Dedifferentiated amniotic fluid mesenchymal stem cell (primary cell): ENCODE results near the gene TMEM167B.
"Not testable (repeated sequence)": the region's sequence is repeated elsewhere in the genome, so short reads cannot be mapped to it uniquely, and the experiment has no call there.

Experiments used
- DNase-seq: peaks from one replicate; pipeline ENCODE4 v3.0.0-alpha.2; 2016; ENCODE audit errors: extremely low spot score

Gene TMEM167B

DNA sequence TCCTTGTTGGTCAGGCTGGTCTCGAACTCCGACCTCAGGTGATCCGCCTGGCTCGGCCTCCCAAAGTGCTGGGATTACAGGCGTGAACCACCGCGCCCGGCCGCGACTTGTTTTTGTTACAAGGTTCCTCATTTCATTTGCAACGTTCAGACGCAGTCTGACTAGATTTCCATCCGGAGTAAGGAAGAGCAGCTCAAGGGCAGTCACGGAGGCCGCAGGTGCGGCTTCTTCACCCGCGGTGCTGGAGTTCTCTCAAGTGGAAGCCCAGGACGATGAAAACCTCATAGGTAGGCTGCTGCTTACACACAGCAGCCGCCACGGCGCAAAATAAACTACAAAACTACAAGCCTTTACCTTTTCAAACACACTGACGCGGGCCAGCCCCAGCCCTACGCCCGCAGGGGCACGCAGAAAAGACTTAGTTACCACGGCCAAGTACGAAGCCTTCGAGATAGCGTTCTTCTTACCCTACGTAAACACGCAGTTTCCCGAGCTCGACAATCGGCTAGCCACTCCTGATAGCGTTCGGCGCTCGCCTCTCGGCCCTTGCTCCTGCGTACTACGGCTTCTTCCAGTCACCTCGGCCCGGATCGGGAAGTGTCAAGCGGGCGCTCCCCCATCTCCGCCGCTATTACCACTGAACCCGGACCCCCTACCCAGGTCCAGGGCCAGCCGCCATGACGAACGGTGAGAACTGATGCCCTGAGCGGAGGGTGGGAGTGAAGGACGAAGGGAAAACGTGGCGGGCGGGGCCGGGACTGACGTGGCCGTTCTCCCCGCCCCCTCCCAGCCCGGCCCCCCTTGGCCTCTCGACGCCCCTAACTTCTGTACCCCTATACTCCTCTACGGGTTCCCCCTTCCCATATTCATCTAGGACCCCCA is at the start of gene TMEM167B:
TSS of gene TMEM167B (plus strand) at position 569 of the 882 bp plus-strand sequence. CDS start at position 678, 109 bp downstream.
- DNase-seq, result peak; percentile 94

GRCh38 chr1:109040989-109041620 is 49.5 kb upstream of the TMEM167B start:
- DNase-seq, result peak; percentile 17

DNA sequence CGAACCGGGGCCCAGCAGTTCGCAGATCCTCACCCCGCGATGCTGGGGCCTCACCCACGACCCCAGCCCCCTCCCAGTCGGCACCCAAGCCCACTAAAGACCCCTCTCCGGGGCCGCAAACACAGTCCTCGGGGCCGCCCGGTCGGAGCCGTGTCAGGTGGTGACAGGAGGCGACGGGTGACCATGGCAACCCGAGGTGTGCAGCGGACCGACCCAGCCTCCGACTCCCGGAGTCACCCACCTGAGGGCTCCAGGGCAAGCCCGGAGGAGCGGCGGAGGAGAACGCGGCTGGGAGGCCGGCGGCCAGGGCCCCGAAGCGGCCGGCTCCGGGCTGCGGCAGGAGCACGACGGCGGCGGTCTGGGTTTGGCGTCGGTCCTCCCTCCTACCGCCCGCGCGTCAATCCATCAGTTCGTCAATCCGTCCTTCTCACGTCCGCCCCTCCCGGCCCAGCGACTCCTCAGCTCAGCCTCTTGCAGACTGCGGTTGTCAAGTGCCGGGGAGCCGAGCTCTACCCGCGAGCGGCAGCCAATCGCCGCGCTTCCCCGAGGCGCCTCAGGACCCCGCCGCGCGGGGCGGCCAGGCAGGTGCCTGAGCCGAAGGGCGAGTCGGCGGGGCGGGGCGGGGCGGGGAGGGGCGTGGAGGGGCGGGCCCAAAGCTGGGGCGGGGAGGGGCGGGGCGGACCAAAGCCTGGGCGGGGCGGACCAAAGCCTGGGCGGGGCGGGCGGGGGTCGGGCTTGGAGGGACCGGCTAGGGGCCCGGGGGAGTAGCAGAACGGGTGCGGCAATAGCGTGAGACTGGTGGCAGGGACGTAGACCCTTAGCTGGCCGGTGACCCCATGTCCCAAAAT is 48.7 kb upstream of the TMEM167B start, which contains the start of gene WDR47:
TSS of gene WDR47 (minus strand) at position 482 of the 848 bp plus-strand sequence. CDS start 18,590 bp downstream, outside the sequence.
- DNase-seq, result peak; percentile 92

GRCh38 chr1:109045595-109045994 is 45.0 kb upstream of the TMEM167B start:
- DNase-seq, result no peak

GRCh38 chr1:109046671-109047070 is 43.9 kb upstream of the TMEM167B start:
- no peak for DNase-seq

- DNase-seq, result no peak
Observed at GRCh38 chr1:109047339-109047738, 43.2 kb upstream of the TMEM167B start.

- DNase-seq, result no peak
Observed at GRCh38 chr1:109048335-109048734, 42.2 kb upstream of the TMEM167B start.

DNA sequence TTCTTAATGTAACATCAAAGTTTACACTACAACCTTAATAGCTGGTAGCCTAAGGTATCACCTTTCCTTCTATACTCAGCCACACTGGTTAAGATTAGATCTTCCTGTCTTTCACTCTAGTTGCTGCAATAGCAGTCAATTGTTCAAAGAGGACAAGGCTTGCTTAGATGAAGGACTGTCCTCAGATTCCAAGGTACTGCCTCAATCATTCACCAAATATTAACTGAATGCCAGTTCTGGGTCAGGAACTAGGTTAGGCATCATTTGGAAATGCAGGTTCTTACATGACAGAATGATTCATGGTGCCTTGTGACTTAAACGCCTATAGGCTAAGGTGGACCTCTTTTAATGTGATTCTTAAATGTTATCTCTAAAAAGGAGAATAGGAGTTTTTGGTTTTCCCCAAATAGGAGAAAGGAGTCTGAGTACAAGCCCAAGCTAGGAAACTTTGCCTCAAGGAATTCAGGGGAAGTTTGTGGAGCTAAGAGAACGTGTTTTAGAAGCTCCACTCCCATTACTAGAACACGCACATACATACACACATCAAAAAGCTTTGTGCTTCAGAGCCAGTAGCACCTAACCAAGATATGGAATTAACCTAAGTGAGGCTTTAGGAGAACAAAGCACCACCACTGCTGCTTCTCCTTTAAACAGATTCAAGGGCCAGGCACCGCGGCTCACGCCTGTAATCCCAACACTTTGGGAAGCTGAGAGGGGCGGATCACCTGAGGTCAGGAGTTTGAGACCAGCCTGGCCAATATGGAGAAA is 40.2 kb upstream of the TMEM167B start:
- DNase-seq, result no peak

DNA sequence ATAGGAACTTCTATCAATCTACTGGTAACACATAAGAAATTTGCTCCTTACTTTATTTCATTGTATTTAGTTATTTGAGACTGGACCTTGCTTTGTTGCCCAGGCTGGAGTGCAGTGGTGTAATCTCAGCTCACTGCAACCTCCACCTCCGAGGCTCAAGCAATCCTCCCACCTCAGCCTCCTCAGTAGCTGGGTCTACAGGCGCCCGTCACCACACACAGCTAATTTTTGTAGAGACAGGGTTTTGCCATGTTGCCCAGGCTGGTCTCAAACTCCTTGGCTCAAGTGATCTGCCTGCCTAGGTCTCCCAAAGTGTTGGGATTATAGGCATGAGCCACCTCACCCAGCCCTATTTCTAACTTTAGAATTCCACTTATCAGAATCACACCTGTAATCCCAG is 38.4 kb upstream of the TMEM167B start:
- not testable (repeated sequence) for DNase-seq

- DNase-seq, result no peak
Observed at GRCh38 chr1:109056064-109056463, 34.5 kb upstream of the TMEM167B start.

GRCh38 chr1:109059026-109059425 is 31.5 kb upstream of the TMEM167B start:
- no peak for DNase-seq

DNA sequence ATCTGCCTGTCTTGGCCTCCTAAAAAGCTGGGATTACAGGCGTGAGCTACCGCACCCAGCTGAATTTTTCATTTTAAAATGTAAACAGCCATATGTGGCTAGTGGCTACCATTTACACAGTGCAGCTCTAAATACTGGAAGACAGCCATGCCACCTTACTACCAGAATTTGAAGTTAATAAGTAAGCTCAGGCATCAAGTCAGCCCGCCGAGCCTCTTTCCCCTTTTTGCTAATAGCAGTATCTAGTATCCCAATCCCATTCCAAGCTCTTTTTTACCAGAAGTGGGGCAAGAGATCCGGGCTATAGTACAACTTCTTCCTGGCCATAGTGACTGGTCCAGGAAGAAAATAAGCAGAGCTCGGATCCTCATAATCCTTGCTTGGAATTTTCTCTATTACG is 29.9 kb upstream of the TMEM167B start:
- no peak for DNase-seq

DNA sequence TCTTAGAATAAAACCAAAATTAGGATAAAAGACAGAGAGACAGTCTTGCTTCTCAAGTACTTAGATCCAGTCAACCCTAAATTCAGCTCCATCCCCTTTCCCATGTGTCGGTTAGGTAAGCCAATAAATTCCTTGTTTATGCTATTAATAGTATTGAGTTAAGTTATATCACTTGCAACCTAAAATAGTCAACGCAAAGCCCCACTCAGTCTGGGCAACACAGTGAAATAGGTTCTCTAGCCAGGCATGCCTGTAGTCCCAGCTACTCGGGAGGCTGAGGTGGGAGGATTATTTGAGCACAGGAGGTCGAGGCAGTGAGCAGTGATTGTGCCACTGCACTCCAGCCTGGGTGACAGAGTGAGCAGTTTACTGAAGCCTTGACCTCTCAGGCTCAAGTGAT is 29.4 kb upstream of the TMEM167B start:
- DNase-seq, result no peak

DNA sequence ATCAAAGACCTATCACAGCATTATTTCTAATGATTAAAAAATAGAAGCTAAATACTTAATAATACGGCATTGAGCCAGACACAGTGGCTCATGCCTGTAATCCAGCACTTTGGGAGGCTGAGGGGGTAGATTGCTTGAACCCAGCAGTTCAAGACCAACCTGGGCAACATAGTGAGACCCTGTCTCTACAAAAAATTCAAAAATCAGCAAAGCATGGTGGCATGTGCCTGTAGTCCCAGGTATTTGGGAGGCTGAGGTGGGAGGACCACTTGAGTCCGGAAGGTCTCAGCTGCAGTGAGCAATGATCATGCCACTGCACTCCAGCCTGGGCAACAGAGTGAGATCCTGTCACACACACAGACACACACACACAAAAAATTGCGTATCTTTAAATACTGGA is 25.4 kb upstream of the TMEM167B start:
- DNase-seq, result no peak

DNA sequence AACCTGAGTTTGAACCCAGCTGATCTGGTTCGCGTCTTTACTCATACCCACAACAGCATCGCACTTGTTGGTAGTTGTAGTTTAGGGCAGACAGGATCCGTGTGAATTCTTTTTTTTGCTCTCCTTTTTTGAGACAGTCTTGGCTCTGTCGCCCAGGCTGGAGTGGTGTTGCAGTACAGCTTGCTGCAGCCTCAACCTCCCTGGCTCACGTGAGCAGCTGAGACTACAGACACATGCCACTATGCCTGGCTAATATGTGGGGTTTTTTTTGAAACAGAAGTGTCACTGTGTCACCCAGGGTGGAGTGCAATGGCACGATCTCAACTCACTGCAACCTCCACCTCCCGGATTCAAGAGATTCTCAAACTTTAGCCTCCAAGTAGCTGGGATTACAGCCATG is 22.7 kb upstream of the TMEM167B start:
- DNase-seq, result no peak

DNA sequence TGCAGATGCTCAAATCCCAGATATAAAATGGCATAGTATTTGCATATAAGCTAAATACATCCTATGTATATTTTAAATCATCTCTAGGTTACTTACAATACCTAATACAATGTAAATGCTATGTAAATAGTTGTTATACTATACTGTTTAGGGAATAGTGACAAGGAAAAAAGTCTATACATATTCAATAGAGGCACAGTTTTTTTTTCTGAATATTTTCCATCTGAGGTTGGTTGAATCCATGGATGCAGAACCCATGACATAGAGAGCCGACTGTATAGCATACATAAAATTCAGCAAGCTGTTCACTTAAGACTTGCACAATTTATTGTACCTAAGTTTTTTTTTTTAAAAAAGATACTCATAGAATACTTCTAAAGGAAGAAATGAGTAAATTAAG is 21.3 kb upstream of the TMEM167B start:
- no peak for DNase-seq

- peak; percentile 97 for DNase-seq
Observed at GRCh38 chr1:109075531-109076490, 14.8 kb upstream of the TMEM167B start, which contains the start of gene TAF13. Gene TAF13 (minus strand): TSS chr1:109076003. CDS start chr1:109075947, 56 bp downstream.

DNA sequence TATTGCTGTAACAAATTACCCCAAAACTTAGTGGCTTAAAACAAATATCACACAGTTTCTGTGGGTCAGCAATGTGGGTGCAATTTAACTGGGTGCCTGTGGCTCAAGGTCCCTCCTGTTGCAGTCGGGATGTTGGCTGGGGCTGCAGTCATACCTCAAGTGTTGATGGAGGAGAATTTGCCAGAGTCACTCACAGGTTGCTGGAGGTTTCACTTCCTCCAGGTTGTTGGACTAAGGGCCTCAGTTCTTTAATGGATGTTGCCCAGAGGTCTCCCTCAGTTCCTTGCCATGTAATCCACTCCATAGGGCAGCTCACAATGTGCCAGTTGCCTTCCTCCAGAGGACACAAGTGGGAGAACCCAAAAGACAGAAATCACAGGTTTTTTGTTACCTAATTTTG is 12.2 kb upstream of the TMEM167B start:
- DNase-seq, result no peak

GRCh38 chr1:109079240-109079622 is 11.3 kb upstream of the TMEM167B start:
- DNase-seq, result no peak
